ENCODE data around the gene RPS6KB1. TPM values are rescaled to one million over a fixed set of nuclear protein-coding genes. Genes with fewer than 3 reads are reported as not detected.

RPS6KB1 gene
- total and polyA plus RNA-seq, 10 of the 15 experiments (the other 5 are each of a cell fraction or from before 2014, with no cell fraction given): 6.6 to 33.2 (median 26.0) TPM

- H4K20me1 ChIP-seq (ENCODE audit: control insufficient read depth, insufficient read depth): no peaks in the 10 kb centered on the region
- H3K27me3 ChIP-seq (replicated peaks in 1 of 2; ENCODE audit: control insufficient read depth in 2 of 2, insufficient read depth in 2 of 2, low read length in 1 of 2): no peaks in the 10 kb centered on the region; a peak in 1 of 4 replicates
- no TSS peak for BruUV-seq (replicated peaks)
- no peak overlapping the region for H3K4me3 ChIP-seq
- no peaks in the 10 kb centered on the region for H3K4me1 ChIP-seq (ENCODE audit: control insufficient read depth, insufficient read depth, low read length)
- intact Hi-C loops (cut with micrococcal nuclease; ENCODE audit: unreplicated experiment) (no loop called here), in situ Hi-C loops (cut with MboI) (no loop called here)
- DNase-seq (ENCODE audit: low read depth, low spot score): no peak
- ChIA-PET POLR2A (no interaction called here), CTCF (interaction anchor here (0.5 to 1.3 kb wide), 2 partner anchors 65 to 226 kb away, joined by 3 read pairs; no protein-coding TSS in a partner anchor), SMC1A (ENCODE audit: uncharacterized antibody, unreplicated experiment) (interaction anchor here (0.8 kb wide), 1 partner anchor 227 kb away, joined by 3 read pairs; no protein-coding TSS in a partner anchor), RAD21 (ENCODE audit: unreplicated experiment) (no interaction called here)
- H3K79me2 ChIP-seq (ENCODE audit: control insufficient read depth, insufficient read depth, low read length): no peaks in the 10 kb centered on the region
- ATAC-seq: no peak
- 40% methylated on average over 1 of the region's 1 CpG for WGBS (ENCODE audit: insufficient coverage, insufficient replicate concordance, low lambda C conversion rate, missing lambda C conversion rate)
- H2AFZ ChIP-seq (ENCODE audit: control insufficient read depth, low read depth, low read length): no peak overlapping the region
- no peaks in the 10 kb centered on the region for H3K36me3 ChIP-seq (ENCODE audit: control insufficient read depth in 2 of 2, insufficient read depth in 2 of 2, low read length in 1 of 2)
- no peak overlapping the region for H3K9ac ChIP-seq (ENCODE audit: control insufficient read depth, insufficient read depth, low read length)
- no peaks in the 10 kb centered on the region for H3K9me3 ChIP-seq (replicated peaks; ENCODE audit: control insufficient read depth, insufficient read depth, low read length)
- H3K4me2 ChIP-seq (ENCODE audit: control insufficient read depth, insufficient read depth): no peak overlapping the region
- FAIRE-seq: no peak
- no peak for TF ChIP-seq PAX5 (IDR thresholded peaks at IDR 0.05; ENCODE audit: borderline replicate concordance, low read depth, low read length)
- TF ChIP-seq NFIC (IDR thresholded peaks at IDR 0.05; ENCODE audit: low read depth, low read length): no peak
- no peak for TF ChIP-seq SREBF2 (IDR thresholded peaks at IDR 0.05; ENCODE audit: low read length)
- no peak for TF ChIP-seq SIX5 (IDR thresholded peaks at IDR 0.05; ENCODE audit: low read depth, low read length, severe bottlenecking)
- no peak for TF ChIP-seq ZBTB11 (CRISPR knock-in tag; IDR thresholded peaks at IDR 0.05)
- TF ChIP-seq RUNX3 (IDR thresholded peaks at IDR 0.05; ENCODE audit: low read length): no peak
- TF ChIP-seq POLR2A (IDR thresholded peaks at IDR 0.05; ENCODE audit: low read depth, low read length): no peak
- no peak for TF ChIP-seq ZZZ3 (IDR thresholded peaks at IDR 0.05; ENCODE audit: control insufficient read depth, insufficient read length, low read depth)
- TF ChIP-seq NR2C1 (IDR thresholded peaks at IDR 0.05): no peak
- TF ChIP-seq MTA3 (IDR thresholded peaks at IDR 0.05; ENCODE audit: borderline replicate concordance, low read length): no peak
- TF ChIP-seq KLF5 (IDR thresholded peaks at IDR 0.05; ENCODE audit: partially characterized antibody): no peak
- no peak for TF ChIP-seq ZBTB4 (CRISPR knock-in tag; IDR thresholded peaks at IDR 0.05)
- no peak for TF ChIP-seq NBN (IDR thresholded peaks at IDR 0.05)
- no peak for TF ChIP-seq ZBTB40 (IDR thresholded peaks at IDR 0.05; ENCODE audit: borderline replicate concordance)
- TF ChIP-seq CBX3 (IDR thresholded peaks at IDR 0.05; ENCODE audit: borderline replicate concordance, low read depth): no peak
- H3K27ac ChIP-seq (ENCODE audit: control insufficient read depth, insufficient read depth): no peak overlapping the region
Measured at GRCh38 chr17:59972778-59973177, 79.9 kb downstream of the RPS6KB1 start.

All from GM12878 (cell line).